Fibroblast of lung (primary cell): Measurements from ENCODE around the gene FRMD4A. TPM values are rescaled to one million over a fixed set of nuclear protein-coding genes. Genes with fewer than 3 reads are reported as not detected.
A peak's percentile ranks its signal among the peaks of the same experiment; 100 is the strongest.

Experiments
- DNase-seq, 2 donors: peaks; one replicate each; pipeline versions ENCODE4 v3.0.0 to v3.0.0-alpha.2; 2010; ENCODE audit warnings: low read depth in 2 of 2
- H2AFZ ChIP-seq: 2 replicates; pipeline ENCODE4 v1.5.1; 2012; ENCODE audit warnings: low read length, control low read depth, inconsistent platforms
- H3K27ac ChIP-seq: 2 replicates; pipeline ENCODE4 v1.5.1; 2011; ENCODE audit warnings: low read length, control low read depth; ENCODE audit not compliant: insufficient read depth
- H3K27me3 ChIP-seq: 2 replicates; pipeline ENCODE4 v1.5.1; 2011; ENCODE audit warnings: mild to moderate bottlenecking, low read length; ENCODE audit not compliant: control insufficient read depth, insufficient read depth
- H3K36me3 ChIP-seq: 2 replicates; pipeline ENCODE4 v1.5.1; 2011; ENCODE audit warnings: low read length; ENCODE audit not compliant: control insufficient read depth, insufficient read depth
- H3K4me1 ChIP-seq: 2 replicates; pipeline ENCODE4 v1.5.1; 2011; ENCODE audit warnings: low read length; ENCODE audit not compliant: control insufficient read depth, insufficient read depth; ENCODE audit errors: extremely low read depth
- H3K4me2 ChIP-seq: 2 replicates; pipeline ENCODE4 v1.5.1; 2011; ENCODE audit warnings: low read length, control low read depth; ENCODE audit not compliant: insufficient read depth; ENCODE audit errors: extremely low read depth
- H3K4me3 ChIP-seq, 4 experiments: fragments of 200-600 bp in 1 of 4; sonication (generic) in 1 of 4; replicated peaks in 1 of 4; 2 replicates each; pipeline ENCODE4 v1.5.1; 2011 to 2016; ENCODE audit warnings: low read length in 4 of 4, low read depth in 3 of 4, mild to moderate bottlenecking in 3 of 4, control low read depth in 2 of 4, inconsistent platforms in 1 of 4, mixed read lengths in 1 of 4; ENCODE audit not compliant: insufficient read depth in 1 of 4; ENCODE audit errors: control extremely low read depth in 1 of 4
- H3K79me2 ChIP-seq: 2 replicates; pipeline ENCODE4 v1.5.1; 2012; ENCODE audit warnings: mild to moderate bottlenecking, low read length, inconsistent platforms; ENCODE audit not compliant: control insufficient read depth, insufficient read depth
- H3K9ac ChIP-seq: 2 replicates; pipeline ENCODE4 v1.5.1; 2011; ENCODE audit warnings: mild to moderate bottlenecking, low read length, control low read depth; ENCODE audit not compliant: insufficient read depth
- H3K9me3 ChIP-seq: 2 replicates; pipeline ENCODE4 v1.5.1; 2012; ENCODE audit warnings: low read depth, low read length; ENCODE audit not compliant: control insufficient read depth, insufficient read depth
- H4K20me1 ChIP-seq: 2 replicates; pipeline ENCODE4 v1.5.1; 2011; ENCODE audit warnings: low read length; ENCODE audit not compliant: control insufficient read depth, insufficient read depth; ENCODE audit errors: extremely low read depth
- EZH2 ChIP-seq: IDR thresholded peaks from 2 replicates; pipeline ENCODE4 v1.5.1; 2012; ENCODE audit warnings: low read length, control low read depth, mild to moderate bottlenecking; ENCODE audit errors: missing control alignments
- polyA plus RNA-seq, 2 donors: library from polyadenylated mRNA; depleted of rRNA in 1 of 2; stranded (reverse) in 1 of 2; unstranded in 1 of 2; fragments of >200 nt; gene quantifications; 2 replicates each; pipeline ENCODE4 v1.2.1, GENCODE V29; 2011 to 2012; ENCODE audit warnings: missing spikeins in 1 of 2
- total RNA-seq: library from RNA; depleted of rRNA; stranded (reverse); fragments of >200 nt; gene quantifications from 2 replicates; pipeline ENCODE4 v1.2.1, GENCODE V29; 2014
- TF ChIP-seq, protein P1 (sequence below), 2 donors: IDR thresholded peaks in 1 of 2; conservative IDR thresholded peaks in 1 of 2; 1 replicate in 1 of 2; 2 replicates in 1 of 2; pipeline ENCODE4 v1.5.1; 2011 to 2012; ENCODE audit warnings: low read length in 2 of 2, control low read depth in 1 of 2, inconsistent platforms in 1 of 2, low read depth in 1 of 2, mild to moderate bottlenecking in 1 of 2

The FRMD4A gene
- total and polyA plus RNA-seq, 2 donors (not counting 1 experiment from before 2014, with no cell fraction given) = 26.9 to 63.6 TPM

DNA sequence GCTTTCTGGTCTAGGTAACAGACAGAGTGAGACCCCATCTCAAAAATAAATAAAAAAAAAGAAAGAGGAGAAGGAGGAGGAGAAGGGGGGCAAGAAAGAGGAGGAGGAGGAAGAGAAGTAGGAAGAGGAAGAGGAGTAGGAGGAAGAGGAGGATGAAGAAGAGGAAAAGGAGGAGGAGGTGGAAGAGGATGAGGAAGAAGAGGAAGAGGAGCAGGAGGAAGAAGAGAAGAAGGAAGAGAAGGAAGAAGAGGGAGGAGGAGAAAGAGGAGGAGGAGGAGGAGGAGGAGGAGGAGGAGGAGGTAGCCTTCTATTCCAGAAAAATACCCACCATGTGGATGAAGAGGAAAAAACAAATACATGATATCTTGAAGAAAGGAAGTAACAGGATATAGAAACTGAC is 172.1 kb downstream of the FRMD4A start:
- Histone ChIP-seq H2AFZ (no peak overlapping the region), H3K27me3 (peaks cover 24% of the 10 kb centered on the region), H3K9me3 (no peaks in the 10 kb centered on the region), H3K79me2 (no peaks in the 10 kb centered on the region), H3K9ac (no peak overlapping the region), H3K4me3 (no peak overlapping the region), H3K4me2 (no peak overlapping the region), H4K20me1 (no peaks in the 10 kb centered on the region), H3K27ac (no peak overlapping the region), H3K4me1 (no peaks in the 10 kb centered on the region), H3K36me3 (no peaks in the 10 kb centered on the region)
- no peak for DNase-seq
- TF ChIP-seq, protein P1, sequence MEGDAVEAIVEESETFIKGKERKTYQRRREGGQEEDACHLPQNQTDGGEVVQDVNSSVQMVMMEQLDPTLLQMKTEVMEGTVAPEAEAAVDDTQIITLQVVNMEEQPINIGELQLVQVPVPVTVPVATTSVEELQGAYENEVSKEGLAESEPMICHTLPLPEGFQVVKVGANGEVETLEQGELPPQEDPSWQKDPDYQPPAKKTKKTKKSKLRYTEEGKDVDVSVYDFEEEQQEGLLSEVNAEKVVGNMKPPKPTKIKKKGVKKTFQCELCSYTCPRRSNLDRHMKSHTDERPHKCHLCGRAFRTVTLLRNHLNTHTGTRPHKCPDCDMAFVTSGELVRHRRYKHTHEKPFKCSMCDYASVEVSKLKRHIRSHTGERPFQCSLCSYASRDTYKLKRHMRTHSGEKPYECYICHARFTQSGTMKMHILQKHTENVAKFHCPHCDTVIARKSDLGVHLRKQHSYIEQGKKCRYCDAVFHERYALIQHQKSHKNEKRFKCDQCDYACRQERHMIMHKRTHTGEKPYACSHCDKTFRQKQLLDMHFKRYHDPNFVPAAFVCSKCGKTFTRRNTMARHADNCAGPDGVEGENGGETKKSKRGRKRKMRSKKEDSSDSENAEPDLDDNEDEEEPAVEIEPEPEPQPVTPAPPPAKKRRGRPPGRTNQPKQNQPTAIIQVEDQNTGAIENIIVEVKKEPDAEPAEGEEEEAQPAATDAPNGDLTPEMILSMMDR (conservative IDR thresholded peaks at IDR 0.05 in 1 of 2, IDR thresholded peaks at IDR 0.05 in 1 of 2; ENCODE audit: low read depth in 1 of 2, low read length in 2 of 2) = no peak
- no peak for TF ChIP-seq EZH2

DNA sequence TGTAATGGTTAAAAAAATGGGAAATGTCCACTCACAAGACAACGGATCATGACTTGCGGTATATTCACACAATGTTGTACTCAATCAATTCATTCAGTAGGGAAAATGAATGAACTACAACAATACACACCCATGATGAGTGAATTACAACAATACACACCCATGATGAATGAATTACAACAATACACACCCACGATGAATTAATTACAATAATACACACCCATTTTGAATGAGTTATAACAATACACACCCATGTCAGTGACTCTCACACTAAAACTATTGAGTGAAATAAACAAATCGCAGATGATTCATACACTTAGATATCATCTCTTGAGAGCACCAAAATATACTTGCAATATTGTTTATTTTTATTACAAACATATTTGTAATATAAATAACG is 174.6 kb downstream of the FRMD4A start:
- H3K36me3 ChIP-seq = no peaks in the 10 kb centered on the region
- H4K20me1 ChIP-seq = no peaks in the 10 kb centered on the region
- no peaks in the 10 kb centered on the region for H3K79me2 ChIP-seq
- H3K27ac ChIP-seq = no peak overlapping the region
- no peaks in the 10 kb centered on the region for H3K4me1 ChIP-seq
- no peak overlapping the region for H3K4me3 ChIP-seq
- H3K27me3 ChIP-seq = peaks cover 9% of the 10 kb centered on the region
- H3K9ac ChIP-seq = no peak overlapping the region
- no peak for TF ChIP-seq EZH2
- TF ChIP-seq, protein P1 (conservative IDR thresholded peaks at IDR 0.05 in 1 of 2, IDR thresholded peaks at IDR 0.05 in 1 of 2; ENCODE audit: low read depth in 1 of 2, low read length in 2 of 2) = no peak
- no peak for DNase-seq
- H3K9me3 ChIP-seq = no peaks in the 10 kb centered on the region
- no peak overlapping the region for H3K4me2 ChIP-seq
- H2AFZ ChIP-seq = no peak overlapping the region

DNA sequence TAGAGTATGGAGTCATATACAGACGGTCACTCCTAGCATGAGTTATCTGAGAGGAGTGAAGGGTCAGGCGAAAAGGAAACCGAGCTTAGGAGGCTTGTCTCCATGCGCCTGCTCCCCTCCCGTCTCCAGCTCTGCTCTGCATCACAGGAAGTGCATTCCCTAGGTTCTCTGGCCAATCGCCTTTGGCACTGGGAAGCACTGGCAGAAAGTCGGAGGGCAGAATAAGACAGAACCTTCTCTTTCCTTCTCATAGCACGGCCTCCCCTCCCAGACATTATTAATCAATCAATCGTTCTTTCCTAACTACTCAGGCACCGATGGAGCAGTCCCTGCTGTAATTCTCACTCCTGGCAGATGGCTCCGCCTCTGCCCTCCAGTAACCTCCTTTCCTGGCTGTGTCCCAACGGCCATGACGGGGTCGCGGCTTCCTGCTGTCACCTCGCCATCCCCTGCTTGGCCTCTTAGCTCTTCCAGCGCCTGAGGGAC is 177.1 kb downstream of the FRMD4A start:
- TF ChIP-seq, protein P1 (conservative IDR thresholded peaks at IDR 0.05 in 1 of 2, IDR thresholded peaks at IDR 0.05 in 1 of 2; ENCODE audit: low read depth in 1 of 2, low read length in 2 of 2) = no peak
- no peak for TF ChIP-seq EZH2
- Histone ChIP-seq H3K9ac (no peak overlapping the region), H3K4me2 (peak overlapping the region; percentile 47), H3K79me2 (no peaks in the 10 kb centered on the region), H3K9me3 (no peaks in the 10 kb centered on the region), H3K4me1 (no peaks in the 10 kb centered on the region), H3K36me3 (no peaks in the 10 kb centered on the region), H4K20me1 (no peaks in the 10 kb centered on the region), H3K27ac (no peak overlapping the region), H3K27me3 (peaks cover 9% of the 10 kb centered on the region), H2AFZ (peak overlapping the region; percentile 75), H3K4me3 (peak overlapping the region in 3 of 4 experiments; percentile 4 to 46 (median 19))
- peak in 1 of 2 donors; percentile 68 for DNase-seq
